Kidney (tissue), 14 donors: ENCODE results near the gene PANK4. TPM values are rescaled to one million over a fixed set of nuclear protein-coding genes. Genes with fewer than 3 reads are reported as not detected.

Source experiments
- DNase-seq, 5 donors: peaks; one replicate each; pipeline ENCODE4 v3.0.0-alpha.2; 2013 to 2020
- FAIRE-seq: peaks from 2 replicates; lab custom pipeline; 2012; peaks lifted over from hg19 to GRCh38; lab: Jason Lieb, UNC
- H3K27ac ChIP-seq, 2 donors: one replicate each; pipeline ENCODE4 v1.7.0; 2013; ENCODE audit warnings: low read depth in 2 of 2, low read length in 2 of 2, inconsistent platforms in 1 of 2
- H3K27me3 ChIP-seq: one replicate; pipeline ENCODE4 v1.7.1; 2013; ENCODE audit warnings: low read length, inconsistent platforms; ENCODE audit not compliant: control insufficient read depth, insufficient read depth
- H3K36me3 ChIP-seq, 3 donors: one replicate each; pipeline versions ENCODE4 v1.7.0 to v1.7.1; 2013; ENCODE audit warnings: low read length in 3 of 3, control low read depth in 1 of 3, inconsistent platforms in 1 of 3; ENCODE audit not compliant: insufficient read depth in 3 of 3, control insufficient read depth in 2 of 3
- H3K4me1 ChIP-seq, 3 donors: one replicate each; pipeline versions ENCODE4 v1.7.0 to v1.7.1; 2013; ENCODE audit warnings: low read length in 3 of 3, inconsistent platforms in 1 of 3, low read depth in 1 of 3; ENCODE audit not compliant: control insufficient read depth in 2 of 3, insufficient read depth in 2 of 3
- H3K4me3 ChIP-seq, 3 donors: one replicate each; pipeline versions ENCODE4 v1.7.0 to v1.8.1; 2013; ENCODE audit warnings: low read length in 3 of 3, control low read depth in 1 of 3, inconsistent platforms in 1 of 3
- H3K9ac ChIP-seq, 3 donors: one replicate each; pipeline versions ENCODE4 v1.7.0 to v1.7.1; 2013; ENCODE audit warnings: low read length in 3 of 3, control low read depth in 1 of 3, inconsistent platforms in 1 of 3
- H3K9me3 ChIP-seq, 3 donors: one replicate each; pipeline versions ENCODE4 v1.7.0 to v1.7.1; 2013; ENCODE audit warnings: low read length in 3 of 3, control low read depth in 1 of 3, inconsistent platforms in 1 of 3; ENCODE audit not compliant: control insufficient read depth in 2 of 3, insufficient read depth in 1 of 3
- intact Hi-C: fragments of 100-400 bp; cut with DNase I; formaldehyde crosslinking; loops from one replicate; pipeline ENCODE4 v1.11.1; 2022
- polyA plus RNA-seq: library from polyadenylated mRNA; stranded (reverse); fragments of 350-450 nt; fragmentation: Illumina TruSeq; extraction: RNeasy Lipid Tissue Mini Kit (QIAGEN cat#74804); gene quantifications from one replicate; pipeline ENCODE4 v1.2.3, GENCODE V29; 2014; ENCODE audit warnings: low read depth, low replicate concordance; ENCODE audit not compliant: insufficient read depth
- total RNA-seq: library from RNA; stranded (reverse); fragmentation: NEBNext Ultra II Directional; extraction: Animal tissue kit (Norgen Biotek cat#: 25700); gene quantifications from one replicate; pipeline ENCODE4 v1.2.1, GENCODE V29; 2021
- TF ChIP-seq, protein P1 (sequence below): IDR thresholded peaks from 3 replicates; pipeline ENCODE4 v1.5.1; 2012; ENCODE audit warnings: mild to moderate bottlenecking, moderate library complexity, borderline replicate concordance; ENCODE audit not compliant: insufficient read depth; ENCODE audit errors: extremely low read depth
- donor health status: control.
- donor health status: control.
- donor health status: control.
- donor health status: control.
- donor health status: control.
- donor health status: DM: yes; HTN: yes; CAD: no.
- donor health status: Normal renal cell carcinoma (clear cell type).

The PANK4 gene
- total and polyA plus RNA-seq, 2 donors from 2014 or later = 13.3 to 33.7 TPM

DNA sequence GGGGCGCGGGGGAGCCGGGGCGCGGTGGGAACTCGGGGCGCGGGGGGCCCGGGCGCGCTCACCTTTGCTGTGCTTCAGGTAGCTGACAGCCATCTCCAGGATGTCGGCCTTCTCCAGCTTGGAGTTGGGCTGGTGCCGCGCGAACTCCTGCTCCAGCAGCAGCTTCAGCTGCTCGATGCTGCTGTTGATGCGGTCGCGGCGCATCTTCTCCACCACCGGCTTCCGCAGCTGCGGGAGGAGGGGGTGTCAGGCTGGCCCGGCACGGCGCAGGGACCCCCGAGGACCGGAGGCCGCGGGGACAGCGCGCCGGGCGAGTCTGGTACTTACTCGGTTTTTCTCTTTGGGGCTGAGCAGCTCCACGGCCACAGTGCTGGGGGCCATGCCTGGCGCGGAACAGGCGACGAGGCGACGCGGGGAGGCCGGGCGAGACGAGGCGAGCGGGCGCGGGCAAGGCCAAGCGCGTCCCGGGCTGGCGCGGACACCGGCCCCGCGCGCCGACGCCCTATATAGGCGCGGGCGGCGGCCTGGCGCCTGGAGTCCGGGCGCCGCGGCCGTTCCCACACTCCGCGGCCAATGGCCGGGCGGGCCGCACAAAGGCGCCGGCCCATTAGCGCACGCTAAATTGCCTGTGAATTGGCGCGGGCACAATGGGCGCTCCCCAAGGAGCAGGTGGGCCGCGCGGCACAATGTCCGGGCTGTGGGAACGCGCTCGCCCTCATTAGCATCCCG, 3.6 kb upstream of the PANK4 start, which contains the start of gene HES5:
Gene HES5, minus strand, starts transcription at position 480 of the 729 bp plus-strand sequence. Its CDS starts 99 bp downstream, at position 381.
- TF ChIP-seq, protein P1, sequence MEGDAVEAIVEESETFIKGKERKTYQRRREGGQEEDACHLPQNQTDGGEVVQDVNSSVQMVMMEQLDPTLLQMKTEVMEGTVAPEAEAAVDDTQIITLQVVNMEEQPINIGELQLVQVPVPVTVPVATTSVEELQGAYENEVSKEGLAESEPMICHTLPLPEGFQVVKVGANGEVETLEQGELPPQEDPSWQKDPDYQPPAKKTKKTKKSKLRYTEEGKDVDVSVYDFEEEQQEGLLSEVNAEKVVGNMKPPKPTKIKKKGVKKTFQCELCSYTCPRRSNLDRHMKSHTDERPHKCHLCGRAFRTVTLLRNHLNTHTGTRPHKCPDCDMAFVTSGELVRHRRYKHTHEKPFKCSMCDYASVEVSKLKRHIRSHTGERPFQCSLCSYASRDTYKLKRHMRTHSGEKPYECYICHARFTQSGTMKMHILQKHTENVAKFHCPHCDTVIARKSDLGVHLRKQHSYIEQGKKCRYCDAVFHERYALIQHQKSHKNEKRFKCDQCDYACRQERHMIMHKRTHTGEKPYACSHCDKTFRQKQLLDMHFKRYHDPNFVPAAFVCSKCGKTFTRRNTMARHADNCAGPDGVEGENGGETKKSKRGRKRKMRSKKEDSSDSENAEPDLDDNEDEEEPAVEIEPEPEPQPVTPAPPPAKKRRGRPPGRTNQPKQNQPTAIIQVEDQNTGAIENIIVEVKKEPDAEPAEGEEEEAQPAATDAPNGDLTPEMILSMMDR = no peak
- Histone ChIP-seq H3K9ac (no peak within 1 kb of the TSS), H3K27me3 (peaks cover 10% of the 10 kb centered on the region), H3K4me1 (peaks cover 0 to 20% (median 6%) of the 10 kb centered on the region in 3 donors), H3K36me3 (no peaks in the 10 kb centered on the region), H3K27ac (no peak within 1 kb of the TSS), H3K4me3 (no peak within 1 kb of the TSS), H3K9me3 (no peaks in the 10 kb centered on the region)
- intact Hi-C loops = no loop called here
- FAIRE-seq (no peak), DNase-seq (no peak)

DNA sequence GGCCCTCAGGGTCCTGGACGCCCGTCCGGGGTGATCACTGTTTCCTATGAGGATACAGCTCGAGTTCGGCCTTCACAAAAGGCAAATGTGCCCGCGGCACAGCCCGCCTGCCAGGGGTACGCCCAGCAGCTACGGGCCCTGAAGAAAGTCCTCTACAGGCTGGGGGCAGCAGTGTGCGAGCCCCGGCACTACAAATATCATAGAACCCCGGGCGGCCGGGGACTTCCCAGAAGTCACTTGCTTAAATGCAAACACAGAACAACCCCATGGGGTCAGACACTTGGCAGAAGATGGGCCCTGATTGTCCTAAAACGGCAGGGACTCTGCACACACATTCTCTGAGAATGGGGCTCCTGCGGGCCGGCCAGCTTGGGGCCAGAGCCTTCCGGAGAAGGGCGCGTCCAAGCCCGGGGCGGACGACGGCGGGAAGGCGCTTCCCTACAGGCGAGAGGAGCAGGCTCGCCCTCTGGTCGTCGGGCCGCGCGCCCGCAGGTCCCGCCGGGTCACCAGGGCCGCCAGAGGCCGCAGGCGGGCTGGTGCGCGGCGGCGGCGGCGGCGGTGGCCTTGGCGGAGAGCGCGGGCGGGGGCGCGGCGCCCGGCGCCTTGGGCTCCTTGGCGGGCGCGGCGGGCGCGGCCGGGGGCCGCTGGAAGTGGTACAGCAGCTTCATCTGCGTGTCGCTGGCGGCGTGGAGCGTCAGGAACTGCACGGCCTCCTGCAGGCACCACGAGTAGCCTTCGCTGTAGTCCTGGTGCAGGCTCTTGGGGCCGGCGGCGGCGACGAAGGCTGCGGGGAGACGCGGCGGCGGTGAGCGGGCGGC, 2.8 kb upstream of the PANK4 start:
- Histone ChIP-seq H3K4me1 (peaks cover 0 to 27% (median 11%) of the 10 kb centered on the region in 3 donors), H3K9me3 (no peaks in the 10 kb centered on the region), H3K4me3 (no peak overlapping the region), H3K36me3 (no peaks in the 10 kb centered on the region), H3K9ac (no peak overlapping the region), H3K27ac (no peak overlapping the region), H3K27me3 (peaks cover 10% of the 10 kb centered on the region)
- no peak for DNase-seq
- no peak for FAIRE-seq
- TF ChIP-seq, protein P1 = no peak
- intact Hi-C loops = no loop called here

DNA sequence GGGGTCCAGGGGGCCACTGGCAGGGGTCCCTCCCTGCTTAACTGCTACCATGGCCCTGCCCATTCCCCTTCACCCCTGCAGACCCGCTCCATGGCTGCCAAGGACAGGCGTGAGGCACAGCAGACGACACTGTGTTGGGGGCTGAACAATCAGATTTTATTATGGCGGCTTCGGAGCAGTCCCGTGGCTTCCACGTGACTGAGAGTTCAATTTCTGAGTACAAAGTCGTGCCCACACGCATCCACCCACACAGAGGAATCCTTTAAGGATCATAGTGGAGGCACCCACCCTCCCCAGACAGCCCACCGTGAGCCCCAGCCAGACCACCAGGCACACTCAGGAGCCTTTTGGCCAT, 2.2 kb upstream of the PANK4 start:
- H3K4me1 ChIP-seq = peaks cover 0 to 30% (median 11%) of the 10 kb centered on the region in 3 donors
- H3K27ac ChIP-seq = no peak overlapping the region

More for the DNA sequence above, 2.2 kb upstream of the PANK4 start:
- DNase-seq (no peak), FAIRE-seq (no peak)
- intact Hi-C loops = no loop called here
- H3K4me3 ChIP-seq = no peak overlapping the region
- TF ChIP-seq, protein P1 = no peak
- H3K36me3 ChIP-seq = no peaks in the 10 kb centered on the region
- H3K9me3 ChIP-seq = no peaks in the 10 kb centered on the region
- peaks cover 10% of the 10 kb centered on the region for H3K27me3 ChIP-seq
- H3K9ac ChIP-seq = no peak overlapping the region
